ENCODE results near the gene NPAS3.

The NPAS3 gene

GRCh38 chr14:32940711-32941667 is 2.3 kb downstream of the NPAS3 start:
- DNase-seq: no peak

DNA sequence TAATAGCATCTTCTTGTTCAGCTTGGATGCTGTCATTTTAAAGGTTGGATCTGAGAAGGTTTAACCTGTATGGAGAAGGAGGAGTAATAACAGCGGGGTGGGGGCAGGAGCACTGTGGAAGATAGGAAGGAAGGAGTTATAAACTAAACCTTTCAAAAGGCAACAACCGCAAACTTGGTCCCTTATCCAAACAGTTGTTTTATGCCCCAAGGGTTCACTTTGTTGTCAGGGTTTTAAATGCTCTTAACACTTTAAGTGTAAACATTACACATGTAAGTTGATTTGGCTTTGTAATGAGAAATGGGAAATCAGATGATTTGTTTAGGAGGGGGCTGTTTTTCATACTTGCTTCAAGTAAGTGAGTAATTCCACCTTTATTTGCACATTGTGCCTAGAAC is 3.0 kb downstream of the NPAS3 start:
- no peak for DNase-seq

DNA sequence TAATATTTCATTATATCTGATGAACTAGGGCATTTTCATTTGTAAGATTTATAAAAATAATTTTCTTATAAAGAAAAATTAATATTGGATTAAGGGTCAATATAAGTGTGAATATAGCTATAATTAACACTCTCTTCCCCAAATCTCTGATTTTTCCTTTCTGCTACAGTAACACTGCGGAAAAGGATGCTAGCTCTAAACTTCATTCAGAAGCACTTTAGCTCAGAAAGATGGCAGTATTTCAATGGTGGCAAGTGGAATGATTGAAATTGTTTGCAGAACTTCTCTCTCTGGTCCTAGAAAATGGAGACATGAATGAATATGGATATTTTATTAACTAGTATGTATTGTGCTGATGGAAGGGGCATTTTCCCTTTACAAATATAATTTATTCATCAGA is 8.4 kb downstream of the NPAS3 start:
- DNase-seq: no peak

GRCh38 chr14:32947792-32948191 is 9.1 kb downstream of the NPAS3 start:
- DNase-seq: no peak

DNA sequence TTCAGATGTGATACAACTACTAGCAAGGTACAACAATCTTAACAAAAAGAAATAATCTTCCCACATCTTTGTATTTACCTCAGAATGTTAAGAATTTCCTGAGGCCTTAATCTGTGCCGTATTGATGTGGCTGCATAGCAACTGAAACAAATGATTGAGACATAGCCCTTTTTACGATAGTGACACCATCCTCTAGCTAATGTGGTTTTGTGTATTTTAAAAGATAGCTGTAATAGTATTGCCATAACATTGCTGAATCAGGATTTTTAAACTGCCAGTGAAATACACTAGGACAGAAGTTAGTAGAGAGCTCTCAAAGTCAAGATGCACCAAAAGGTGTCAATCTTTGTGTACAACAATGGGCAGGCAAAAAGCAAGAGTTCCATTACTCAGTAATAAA is 11.9 kb downstream of the NPAS3 start:
- no peak for DNase-seq

- DNase-seq: no peak
Measured at GRCh38 chr14:32967421-32967820, 28.7 kb downstream of the NPAS3 start.

GRCh38 chr14:32968972-32969544 is 30.4 kb downstream of the NPAS3 start:
- no peak for DNase-seq

DNA sequence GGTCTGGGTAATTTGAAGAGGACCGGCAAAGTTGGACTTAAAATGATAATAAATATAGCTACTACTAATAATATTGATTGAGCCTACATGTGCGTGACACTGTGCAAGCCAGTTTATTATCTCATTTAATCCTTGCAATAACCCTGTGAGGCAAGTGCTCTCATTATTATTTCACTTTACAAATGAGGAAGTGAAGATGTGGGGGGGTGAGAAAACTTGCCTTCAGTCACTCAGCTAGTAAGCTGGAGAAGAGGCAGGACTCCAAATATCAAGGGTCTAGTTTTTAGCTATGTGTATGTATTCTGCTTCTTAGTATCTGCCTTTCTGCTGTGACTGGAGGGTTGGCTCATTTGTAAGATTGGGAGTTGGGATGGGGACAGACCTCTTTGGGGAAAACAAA is 39.2 kb downstream of the NPAS3 start:
- DNase-seq: no peak

DNA sequence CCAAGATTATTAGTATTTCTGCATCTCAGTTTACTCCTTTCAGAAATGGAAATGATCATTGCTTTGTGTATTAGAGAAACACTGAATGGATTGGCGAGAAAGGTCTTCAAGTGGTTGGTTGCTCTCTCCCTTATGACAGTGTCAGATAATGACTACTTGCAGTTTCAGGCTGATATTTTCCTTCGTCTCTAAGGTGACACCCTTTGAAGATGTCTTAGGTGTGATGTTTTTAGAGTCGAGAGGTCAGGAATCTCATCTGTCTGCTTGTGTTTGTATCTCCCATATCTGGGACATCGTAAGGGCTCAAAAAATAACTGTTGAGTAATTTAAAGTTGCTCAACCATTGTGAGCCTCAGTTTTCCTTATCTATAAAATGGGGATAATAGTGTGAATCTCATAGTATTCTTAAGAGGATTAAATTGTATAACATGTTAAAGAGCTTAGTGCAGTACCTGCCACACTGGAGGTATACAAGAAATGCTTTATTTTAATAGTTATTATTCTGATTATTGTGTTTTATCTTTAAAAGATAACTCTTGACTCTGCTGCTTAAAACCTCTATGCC is 40.1 kb downstream of the NPAS3 start:
- DNase-seq: no peak

GRCh38 chr14:32980178-32980901 is 41.7 kb downstream of the NPAS3 start:
- DNase-seq: no peak

- no peak for DNase-seq
Measured at GRCh38 chr14:32980902-32981501, 42.3 kb downstream of the NPAS3 start.

DNA sequence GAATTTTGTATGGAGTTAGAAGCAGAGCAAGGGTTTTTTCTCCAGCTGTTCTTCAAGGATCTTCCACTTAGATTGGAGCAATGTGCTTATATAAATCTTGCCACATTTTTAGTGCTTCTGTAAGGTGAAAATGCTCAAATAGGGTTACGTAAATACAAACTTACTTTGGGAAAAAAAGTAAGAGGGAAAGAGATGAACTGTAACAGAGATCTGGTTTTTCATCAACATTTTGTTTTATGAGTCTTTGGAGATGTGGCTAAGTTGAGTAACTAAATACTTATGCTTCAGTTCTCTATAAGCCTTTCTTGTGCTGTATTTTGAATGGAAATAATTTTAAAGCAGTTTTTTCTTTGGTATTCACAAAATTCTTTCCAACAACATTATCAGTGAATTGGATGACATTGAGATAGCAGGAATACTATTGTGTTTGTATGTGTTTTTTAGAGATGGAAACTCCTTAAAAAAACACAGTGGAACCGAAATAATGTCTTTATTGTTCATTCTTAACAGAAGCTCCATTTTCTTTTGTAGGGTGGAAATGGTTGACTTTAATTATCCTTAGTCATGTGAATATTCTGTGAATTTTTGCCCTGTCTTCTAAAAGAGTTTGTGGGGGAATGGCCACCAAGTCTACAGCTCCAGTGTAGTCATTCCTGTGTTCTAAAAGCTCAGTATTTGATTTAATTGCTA is 45.7 kb downstream of the NPAS3 start:
- DNase-seq: no peak

GRCh38 chr14:32985866-32986265 is 47.2 kb downstream of the NPAS3 start:
- no peak for DNase-seq

- DNase-seq: no peak
Measured at GRCh38 chr14:32986791-32987540, 48.3 kb downstream of the NPAS3 start.

GRCh38 chr14:32991691-32992090 is 53.0 kb downstream of the NPAS3 start:
- DNase-seq: no peak

DNA sequence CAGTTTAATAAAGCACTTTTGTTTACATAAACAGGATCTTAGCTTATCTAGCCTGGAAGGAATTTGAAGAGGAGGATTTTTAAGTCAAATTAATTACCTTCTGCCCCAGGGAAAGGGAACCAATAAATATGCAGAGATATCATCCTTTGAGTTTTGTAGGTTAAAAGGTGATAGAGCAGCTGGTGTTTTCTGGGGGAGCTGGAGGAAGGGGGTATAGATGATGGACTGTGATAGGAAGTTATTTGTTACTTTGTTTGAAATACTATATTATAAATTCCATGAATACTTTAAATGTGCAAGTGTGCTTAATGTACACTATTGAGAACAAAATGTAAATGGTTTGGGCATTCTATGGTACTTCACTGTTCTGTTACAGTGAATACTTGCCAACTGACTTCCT is 55.2 kb downstream of the NPAS3 start:
- no peak for DNase-seq

- DNase-seq: no peak
Measured at GRCh38 chr14:32996343-32996742, 57.7 kb downstream of the NPAS3 start.

GRCh38 chr14:32998433-32998832 is 59.8 kb downstream of the NPAS3 start:
- DNase-seq: no peak

DNA sequence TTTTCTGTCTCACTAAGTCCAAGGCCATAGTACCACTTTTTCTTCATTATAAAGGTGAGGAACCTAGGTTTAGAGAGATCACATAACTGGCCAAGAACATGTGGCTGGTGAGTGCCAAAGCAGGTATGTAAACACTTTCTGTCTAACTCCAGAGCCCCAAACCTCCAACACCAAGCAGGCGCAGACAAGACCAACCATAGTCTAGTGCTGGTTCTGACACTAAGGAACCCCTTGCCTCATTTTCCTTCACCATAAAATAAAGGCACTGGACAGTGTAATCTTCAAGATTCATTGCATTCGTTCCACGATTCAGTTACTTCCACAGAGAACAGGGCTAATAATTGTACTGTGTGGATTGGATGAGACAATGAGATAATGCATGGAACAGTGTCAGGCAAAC is 71.0 kb downstream of the NPAS3 start:
- no peak for DNase-seq

GRCh38 chr14:33010495-33010894 is 71.8 kb downstream of the NPAS3 start:
- DNase-seq: no peak

DNA sequence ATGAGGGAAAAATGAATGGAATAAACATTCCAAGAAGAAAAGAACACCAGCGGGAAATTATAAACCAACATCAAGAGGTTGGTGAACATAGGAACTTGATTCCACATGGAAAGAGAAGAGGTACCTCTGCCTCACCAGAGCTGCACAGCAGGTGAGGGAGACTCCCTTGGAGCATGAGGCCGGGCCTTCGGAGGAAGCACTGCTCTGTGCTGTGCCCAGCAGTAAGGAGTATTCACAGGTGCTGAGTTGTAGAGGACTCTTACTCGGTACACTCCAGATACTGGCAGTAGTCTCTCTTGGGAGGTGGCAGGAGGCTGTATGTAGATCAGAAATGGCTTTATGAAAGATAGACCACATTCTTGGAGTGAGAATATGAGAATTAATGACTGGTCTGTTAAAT is 76.0 kb downstream of the NPAS3 start:
- DNase-seq: no peak

GRCh38 chr14:33016613-33017012 is 77.9 kb downstream of the NPAS3 start:
- DNase-seq: no peak
